Glomerular visceral epithelial cell (primary cell): ENCODE results near the gene PDE10A.

ENCODE experiments used
- DNase-seq: peaks from one replicate; pipeline ENCODE4 v3.0.0-alpha.2; 2016; ENCODE audit errors: extremely low spot score

Gene PDE10A

DNA sequence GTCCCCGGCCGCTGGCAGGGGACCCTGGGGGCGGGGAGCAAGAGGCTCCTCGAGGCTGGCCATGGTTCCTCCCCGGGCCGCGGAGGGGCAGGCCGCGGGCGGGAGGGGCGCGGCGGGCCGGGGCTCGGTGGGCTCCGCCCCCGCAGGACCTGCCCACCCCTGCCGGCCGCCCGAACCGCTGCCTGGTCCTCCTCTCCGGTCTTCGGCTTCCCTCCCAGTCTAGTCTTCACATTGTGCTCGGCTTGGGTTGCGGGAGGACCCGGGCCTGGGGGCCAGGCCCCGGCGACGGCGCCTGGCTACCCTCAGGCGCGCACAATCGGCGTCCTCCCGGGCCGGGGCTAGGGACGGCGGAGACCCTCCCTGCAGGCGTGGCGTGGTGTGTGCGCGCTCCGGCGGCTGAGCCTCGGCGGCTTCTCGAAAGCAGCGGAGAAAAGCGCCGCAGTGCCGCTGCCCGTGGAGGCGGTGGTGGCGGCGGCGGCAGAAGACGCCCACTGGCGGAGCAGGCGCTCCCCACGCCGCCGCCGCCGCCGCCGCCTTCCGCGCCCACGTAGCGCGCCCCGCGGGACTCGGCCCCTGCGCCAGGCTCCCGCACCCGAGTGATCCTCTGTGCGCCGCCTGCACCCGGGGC lies at the start of gene PDE10A:
Gene PDE10A, minus strand, starts transcription at position 493 of the 628 bp plus-strand sequence. Its CDS starts 430 bp downstream, at position 63.
- peak; percentile 87 for DNase-seq

DNA sequence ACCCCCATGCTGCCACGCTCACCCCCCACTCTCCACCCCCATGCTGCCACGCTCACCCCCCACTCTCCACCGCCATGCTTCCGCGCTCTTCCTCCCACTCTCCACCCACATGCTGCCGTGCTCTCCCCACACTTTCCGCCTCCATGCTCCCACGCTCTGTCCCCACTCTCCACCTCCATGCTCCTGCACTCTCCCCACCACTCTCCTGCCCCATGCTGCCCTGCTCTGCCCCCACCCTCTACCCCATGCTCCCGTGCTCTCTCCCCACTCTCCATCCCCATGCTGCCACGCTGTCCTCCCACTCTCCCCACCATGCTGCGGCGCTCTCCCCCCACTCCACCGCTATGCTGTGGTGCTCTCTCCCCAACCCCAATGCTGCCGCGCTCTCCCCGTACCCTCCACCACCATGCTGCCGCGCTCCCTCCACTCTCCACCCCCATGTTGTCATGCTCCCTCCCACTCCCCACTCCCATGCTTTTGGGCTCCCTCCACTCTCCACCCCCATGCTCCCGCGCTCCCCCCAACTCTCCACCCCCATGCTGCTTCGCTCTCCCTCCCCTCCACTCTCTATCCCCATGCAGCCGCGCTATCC lies 46.0 kb upstream of the PDE10A start:
- no peak for DNase-seq

DNA sequence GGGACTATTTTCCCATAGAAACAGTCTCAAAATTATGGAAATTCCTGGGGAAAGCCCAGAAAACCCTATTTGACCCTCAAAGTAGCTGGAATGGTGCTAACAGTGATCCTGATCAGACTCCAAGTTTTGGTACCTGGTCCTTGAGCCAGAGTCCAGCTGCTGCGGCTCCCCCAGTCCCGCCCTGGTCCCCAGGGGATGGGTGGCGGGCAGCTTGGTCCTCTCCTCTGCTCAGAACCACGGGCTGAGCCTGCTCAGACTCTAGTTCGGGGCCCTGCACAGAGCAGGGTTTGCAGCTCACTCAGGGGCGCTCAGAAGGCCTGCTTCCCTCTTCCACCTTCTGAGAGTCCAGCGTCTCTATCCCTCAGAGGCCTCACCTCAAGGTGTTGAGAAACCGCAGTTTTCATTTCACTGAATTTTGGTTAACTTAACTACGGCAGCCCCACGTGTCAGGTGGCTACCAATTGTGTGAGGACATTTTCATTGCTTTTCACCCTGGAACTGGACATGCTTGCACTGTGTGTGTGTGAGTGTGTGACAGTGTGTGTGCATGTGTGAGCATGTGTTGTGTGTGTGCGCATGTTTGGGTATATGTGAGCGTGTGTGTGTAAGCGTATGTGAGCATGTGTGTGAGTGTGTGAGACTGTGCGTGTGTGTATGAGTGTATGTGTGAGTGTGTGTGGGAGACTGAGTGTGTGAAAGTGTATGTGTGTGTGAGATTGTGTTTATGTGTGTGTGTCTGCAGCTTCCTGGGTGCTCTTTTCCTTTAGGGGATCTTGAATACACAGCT lies 44.2 kb upstream of the PDE10A start:
- DNase-seq = no peak

DNA sequence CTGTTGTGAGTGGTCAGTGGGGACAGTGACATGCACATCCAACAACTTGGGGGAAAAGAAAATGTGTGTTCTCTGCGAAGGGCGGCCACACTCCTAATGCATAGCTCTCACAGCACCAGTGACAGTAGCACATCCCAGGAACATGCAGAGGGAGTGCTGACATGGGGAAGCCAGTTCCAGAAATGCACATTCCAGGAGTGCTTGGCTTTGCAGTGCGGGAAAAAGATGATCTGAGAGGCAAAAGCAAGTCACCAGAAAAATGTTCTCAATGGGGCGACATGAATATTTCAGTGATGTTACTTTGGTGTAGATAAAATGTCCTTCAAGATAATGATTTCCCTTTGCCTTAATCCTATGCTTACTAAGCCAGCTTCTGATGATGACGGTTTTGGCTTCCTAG lies 42.9 kb upstream of the PDE10A start:
- DNase-seq = no peak

DNA sequence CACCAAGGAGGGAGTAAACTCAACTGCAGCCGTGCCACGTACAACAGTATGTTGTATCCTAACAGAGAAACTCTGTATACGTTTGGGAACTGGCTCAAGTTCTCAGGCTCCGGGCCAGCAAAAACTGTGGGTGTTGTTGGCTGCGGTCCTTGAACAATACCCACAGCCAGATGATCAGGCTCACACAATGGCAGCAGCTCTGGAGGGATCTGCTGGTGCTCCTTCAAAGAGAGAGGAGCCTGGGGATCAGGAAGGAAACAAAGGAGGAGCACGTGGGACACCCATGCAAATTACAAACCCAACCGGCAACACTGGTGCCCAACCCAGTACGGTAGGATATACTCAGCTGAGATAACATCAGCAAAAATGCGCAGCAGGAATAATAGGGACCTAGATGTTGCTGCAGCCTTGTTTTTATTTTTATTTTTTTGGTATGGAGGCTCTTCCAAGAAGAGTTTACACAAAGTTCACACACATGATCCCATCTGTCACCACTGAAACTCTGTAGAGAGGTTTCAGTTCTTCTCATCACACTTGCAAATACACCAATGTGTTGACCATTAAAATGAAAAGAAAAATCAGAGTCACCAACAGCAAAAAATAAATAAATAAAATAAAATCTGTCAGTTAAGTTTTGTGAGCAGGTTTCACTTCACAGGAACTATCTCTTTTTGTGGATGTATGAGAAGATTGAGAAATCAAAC lies 41.2 kb upstream of the PDE10A start:
- no peak for DNase-seq

DNA sequence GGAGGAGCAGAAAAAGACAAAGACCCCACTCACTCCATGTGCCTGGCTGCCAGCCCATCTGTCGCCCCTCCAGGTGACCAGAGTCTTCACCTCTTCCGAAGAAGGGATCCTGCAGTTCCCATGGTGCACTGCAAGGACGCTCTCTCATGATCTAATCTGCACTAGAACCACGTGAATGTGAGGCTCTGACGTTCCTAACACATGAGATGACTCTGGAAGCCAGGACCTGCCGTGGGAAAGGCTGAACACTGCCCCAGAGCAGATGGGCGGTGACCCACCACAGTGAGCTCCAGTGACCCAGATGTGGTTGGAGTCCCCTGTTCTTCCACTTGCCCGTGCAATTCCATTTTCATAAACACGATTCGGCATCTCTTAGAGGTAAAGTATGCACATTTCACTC lies 39.6 kb upstream of the PDE10A start:
- DNase-seq = no peak

DNA sequence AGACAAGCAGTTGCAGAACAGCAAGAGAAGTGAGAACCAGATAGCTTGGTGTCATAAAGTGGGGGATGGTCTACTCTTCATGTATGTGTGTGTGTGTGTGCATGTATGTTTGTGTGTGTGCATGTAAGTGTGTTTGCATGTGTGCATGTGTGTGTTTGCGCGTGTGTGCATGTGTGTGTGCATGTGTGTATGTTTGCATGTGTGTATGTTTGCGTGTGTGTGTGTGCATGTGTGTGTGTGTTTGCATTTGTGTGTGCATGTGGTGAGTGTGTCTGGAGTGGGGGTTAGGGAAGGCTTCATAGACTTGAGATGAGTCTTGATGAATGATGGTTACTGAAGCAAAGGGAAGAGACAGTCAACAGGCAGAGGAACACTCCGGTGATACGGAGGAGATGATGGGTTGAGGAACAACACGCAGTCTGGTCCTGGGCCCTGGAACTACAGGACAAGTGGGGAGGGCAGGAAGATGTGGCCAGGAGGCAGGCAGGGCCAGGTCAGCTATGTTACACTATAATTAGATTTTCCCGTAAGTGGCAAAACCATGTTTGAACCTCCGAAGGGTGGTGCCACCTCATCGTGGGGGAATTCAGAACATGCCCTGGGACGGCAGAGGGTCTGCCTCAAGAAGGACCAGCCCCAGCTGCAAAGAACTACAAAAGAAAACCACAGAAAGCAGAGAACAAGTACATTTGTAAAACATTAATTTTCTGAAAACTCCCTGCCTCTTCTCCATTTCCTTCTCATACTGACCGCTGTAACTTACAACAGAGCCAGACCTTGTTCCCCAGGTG lies 38.7 kb upstream of the PDE10A start:
- DNase-seq = peak; percentile 94

DNA sequence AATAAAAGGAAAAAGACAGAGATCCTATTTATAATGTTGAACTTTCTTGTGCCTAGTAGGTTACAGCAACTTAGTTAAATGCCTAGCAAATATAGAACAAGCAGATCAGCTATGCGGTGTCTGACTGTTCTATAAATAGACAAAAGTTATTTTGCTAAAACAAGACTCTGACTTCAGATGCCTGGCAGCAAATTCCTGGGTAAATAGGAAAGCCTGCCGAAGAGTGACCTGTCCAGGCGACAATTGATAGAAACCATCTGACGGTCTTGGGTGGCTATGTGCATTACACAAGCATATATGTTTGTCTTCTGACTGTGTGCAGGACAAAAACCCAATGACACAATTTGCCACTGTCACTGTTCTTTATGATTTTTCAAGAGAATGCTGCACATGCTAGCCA lies 38.0 kb upstream of the PDE10A start:
- no peak for DNase-seq

DNA sequence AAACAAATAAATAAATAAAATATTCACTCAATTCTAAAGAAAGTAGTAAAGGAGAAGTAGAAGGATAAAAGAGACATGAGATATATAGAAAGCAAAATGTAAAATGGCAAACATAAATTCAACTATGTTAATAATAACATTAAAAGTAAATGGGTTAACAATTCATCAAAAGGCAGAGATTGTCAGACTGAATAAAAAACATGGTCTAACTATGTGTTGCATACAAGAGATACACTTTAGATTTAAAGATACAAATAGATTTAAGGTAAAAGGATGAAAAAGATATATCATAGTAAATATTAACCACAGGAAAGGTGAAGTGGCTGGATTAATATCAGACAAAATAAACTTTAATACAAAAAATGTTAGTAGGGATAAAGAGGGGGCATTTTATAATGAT lies 35.8 kb upstream of the PDE10A start:
- DNase-seq = no peak

DNA sequence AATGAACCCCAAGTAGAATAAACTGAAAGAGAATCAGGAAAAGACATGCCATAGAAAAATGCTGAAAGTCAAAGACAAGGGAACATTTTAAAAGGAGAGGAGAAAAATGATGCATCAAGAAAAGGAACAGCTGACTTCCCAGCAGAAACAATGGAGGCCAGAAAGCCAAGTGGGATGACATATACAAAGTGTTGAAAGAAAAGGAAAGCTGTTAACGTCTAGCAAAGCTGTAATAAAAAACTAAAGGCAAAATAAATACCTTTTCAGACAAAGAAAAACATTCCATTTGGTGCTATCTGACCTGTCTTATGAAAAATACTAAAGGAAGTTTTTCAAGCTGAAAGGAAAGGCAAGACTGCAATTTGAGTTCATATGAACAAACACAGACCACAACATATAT lies 34.1 kb upstream of the PDE10A start:
- DNase-seq = no peak

DNA sequence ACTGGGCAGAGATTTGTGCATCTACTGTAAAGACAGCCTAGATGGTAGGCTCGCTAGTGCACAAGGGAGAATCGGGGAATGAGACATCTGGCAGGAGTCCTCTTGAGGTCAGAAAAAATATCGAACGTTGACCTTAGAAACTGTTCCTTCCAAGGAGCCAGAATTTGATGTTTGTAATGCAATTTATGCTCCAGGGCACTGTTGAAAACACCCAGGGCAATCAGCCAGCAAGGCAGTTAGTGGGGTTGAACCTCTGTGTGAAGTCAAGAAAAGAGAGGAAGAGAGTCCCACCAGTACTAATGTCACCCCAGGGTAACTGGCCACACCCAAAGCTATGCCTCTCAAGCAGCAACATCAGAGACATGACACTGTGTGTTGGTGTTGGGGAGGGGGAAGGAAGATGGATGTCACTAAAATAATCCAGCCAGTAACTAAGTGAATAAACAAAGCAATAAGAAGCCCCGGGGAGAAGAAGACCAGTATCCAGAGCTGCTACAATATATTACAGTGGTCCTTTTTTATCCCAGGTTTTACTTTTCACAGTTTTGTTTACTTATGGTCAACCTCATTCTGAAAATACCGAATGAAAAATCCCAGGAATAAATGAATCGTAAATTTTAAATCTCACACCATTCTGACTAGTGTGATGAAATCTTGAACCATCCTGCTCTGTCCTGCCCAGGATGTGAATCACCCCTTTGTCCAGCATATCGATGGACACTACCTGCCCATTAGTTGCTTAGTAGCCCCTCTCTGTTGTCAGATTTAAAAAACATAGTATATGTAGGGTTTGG lies 32.9 kb upstream of the PDE10A start:
- DNase-seq = peak; percentile 39

DNA sequence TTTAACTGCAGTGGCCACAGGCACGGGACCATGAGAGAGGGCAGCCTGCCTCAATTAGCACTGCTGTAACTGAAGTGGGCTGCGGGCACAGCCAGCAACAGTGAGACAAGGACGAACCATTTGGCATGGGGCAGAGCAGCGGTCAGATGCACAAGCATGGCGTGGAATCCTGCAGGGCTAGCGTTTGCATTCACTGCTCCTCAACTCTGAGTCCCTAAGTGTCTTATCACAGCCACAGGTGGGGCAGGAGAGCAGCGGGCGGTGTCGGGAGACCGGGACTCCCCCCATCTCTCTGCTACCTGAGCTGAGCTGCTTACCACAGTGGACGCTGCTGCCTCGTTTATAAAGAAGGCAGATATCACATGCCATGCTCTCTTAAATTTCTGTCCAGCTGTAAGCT lies 31.3 kb upstream of the PDE10A start:
- no peak for DNase-seq

DNA sequence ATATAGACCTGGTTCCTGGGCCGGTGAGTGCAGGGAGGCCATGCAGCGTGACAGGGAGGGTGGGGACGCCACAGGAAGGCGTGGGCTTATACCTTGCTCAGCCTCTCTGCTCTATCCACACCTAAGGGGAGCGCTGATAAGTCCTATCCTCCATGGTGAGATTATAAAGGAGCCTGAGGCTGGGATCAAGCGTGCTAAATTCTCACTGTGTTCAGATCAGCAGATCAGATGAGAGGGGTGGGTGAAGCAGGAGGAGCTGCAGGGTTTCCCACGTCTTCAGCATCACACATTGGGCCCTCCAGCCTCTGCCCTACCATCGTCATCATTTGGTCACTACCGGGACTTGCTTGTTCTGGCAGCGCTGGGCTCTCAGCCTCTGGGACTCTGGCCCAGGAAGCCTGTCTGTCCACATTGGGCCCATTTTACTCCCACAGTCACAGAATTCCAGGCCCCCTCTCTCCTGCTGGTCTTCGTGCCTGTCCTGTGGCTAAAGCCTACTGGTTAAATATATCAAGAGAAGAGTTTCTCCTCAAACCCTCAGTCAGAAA lies 29.1 kb upstream of the PDE10A start:
- no peak for DNase-seq

DNA sequence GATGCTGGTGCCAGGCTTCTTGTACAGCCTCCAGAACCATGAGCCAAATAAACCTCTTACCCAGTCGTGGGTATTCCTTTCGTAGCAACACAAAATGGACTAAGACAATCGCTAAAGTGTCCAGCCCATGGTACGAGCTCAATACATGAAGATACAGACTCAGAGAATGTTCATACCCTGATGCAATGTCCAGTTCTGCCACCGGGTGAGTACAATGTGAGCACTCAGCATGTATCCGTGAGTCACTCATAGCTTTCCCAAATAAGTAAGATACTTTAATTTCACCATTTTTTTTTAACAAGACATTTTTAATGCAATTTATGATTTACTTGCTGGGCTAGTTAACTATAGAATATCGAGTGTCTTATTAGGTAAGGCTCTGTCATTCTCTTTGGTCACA lies 26.7 kb upstream of the PDE10A start:
- no peak for DNase-seq

DNA sequence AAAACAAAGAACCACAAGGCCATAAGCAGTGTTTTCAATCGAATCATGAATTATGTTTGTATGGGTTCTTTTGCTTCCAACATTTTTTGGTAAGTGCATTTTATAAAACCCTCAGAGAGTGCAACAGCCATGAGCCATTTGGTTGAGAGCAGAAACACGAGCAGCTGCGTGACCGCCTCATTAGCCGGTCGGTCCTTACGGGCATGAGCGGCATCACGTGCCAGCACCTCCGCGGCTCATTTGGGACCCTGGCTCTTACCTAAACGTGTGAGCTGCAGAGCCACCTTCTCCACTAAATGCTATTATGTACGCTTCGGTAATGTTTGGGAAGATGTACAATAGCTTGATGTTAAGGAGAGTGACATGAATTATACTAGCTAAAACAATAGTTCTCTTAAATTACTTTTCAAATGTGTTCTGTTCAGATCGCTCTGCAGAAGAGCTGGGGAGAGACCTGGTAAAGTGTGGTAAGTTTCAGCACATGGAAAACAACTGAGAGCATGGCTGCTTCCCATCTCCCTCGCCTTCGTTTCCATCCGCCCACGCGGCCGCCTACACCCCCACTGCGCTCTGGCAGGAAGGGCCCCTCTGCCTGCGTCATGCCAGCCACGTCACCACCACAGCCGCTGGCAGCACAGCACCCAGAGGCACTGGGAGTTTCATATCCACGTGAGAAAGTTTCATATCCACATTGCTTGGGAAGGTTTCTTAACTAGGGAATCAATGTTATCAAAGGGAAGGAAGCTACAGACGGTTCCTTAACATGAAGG lies 23.7 kb upstream of the PDE10A start:
- no peak for DNase-seq

DNA sequence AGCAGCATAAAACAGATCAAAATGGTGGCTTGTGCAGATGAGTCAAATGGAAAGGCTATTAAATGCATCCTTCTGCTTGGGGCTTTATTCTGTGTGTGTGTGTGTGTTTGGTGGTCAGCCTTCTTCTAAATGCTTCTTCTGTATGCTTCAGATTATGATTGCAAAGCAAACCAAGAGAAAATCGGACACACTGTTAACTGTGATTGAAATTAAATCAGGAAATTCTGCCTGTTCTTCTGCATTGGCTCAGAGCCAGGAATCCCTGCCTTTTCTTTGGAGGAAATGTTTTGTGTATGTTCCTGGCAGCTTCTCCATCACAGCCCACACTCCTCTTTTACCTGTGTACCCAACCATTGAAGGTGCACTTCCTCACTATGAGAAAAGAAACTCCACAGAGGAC lies 22.3 kb upstream of the PDE10A start:
- DNase-seq = no peak

DNA sequence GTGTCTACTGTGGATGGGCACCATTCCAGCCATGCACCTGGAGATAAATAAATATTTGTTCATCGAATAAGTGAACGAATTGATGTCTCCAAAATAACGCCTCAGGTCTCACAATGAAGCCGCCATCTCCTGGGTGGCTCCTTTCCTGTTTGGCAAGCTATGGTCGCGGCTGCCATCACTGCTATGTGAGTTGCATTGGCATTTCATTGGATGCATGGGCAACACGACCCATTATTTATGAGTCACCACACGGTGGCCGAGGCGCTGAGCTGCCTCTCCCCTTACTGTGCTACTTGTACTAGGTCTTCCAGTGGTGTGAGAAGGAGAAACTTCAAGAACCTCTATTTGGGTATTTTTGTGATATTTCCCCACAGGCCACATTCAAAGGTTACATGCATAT lies 21.3 kb upstream of the PDE10A start:
- no peak for DNase-seq

DNA sequence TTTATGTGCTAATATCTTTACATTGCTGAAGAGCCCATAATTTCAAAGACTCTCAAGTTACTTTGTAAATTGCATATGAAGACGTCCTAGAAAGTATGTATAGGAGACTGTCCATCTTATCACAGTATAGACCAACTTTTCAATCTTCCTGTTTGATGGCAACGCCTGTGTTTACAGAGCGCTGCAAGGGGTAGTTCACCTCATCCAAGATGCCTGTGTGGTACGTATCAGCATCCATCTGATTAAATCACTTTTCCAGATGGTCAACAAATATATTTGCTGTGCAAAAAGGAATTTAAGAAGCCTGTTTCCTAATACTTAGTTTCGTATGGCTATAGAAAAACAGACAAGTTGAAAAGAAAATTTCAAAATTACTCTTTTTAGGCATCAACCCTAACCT lies 17.9 kb upstream of the PDE10A start:
- DNase-seq = no peak

DNA sequence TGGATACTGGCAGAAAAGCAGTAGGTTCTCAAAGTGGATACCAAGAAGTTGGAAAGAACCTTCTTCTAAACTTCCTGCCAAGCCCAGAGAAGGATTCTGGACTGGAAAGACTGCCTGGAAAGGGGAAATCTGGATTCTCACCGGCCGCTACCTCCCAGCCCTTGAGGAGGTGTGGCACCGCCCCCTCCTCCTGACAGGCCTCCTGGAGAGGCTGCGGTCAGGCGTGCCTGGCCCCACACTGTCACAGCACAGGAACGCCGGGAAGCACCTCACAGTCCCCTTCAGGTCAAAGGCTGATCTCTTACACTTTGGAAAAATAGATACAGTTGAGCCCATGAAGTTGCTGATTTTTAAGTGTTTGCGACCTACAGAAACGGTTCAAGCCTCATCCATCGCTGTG lies 16.3 kb upstream of the PDE10A start:
- DNase-seq = no peak

DNA sequence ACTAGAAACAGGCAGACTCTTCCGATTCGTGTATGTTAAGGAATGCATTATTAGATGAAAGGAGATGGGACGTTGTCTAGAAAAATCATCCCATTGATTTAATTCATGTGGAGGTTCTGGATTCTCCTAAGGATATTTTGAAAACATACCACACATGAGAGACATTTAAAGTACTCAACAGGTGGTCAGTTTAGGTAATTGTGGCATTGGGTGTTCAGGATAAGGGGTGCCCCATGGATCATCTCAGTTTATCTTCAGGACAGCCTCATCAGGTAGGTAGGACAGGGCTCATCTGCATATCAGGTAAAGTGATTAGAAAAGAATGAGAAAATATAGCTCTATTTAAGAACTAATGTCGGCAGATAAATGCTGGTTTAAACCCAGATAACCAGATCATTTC lies 15.9 kb upstream of the PDE10A start:
- no peak for DNase-seq
